ENCODE results near the gene BIRC5. TPM values are rescaled to one million over a fixed set of nuclear protein-coding genes. Genes with fewer than 3 reads are reported as not detected.
"Not testable (repeated sequence)": the region's sequence is repeated elsewhere in the genome, so short reads cannot be mapped to it uniquely, and the experiment has no call there.

The BIRC5 gene
- total and polyA plus RNA-seq, 8 donors: 4.8 to 43.4 (median 23.7) TPM

DNA sequence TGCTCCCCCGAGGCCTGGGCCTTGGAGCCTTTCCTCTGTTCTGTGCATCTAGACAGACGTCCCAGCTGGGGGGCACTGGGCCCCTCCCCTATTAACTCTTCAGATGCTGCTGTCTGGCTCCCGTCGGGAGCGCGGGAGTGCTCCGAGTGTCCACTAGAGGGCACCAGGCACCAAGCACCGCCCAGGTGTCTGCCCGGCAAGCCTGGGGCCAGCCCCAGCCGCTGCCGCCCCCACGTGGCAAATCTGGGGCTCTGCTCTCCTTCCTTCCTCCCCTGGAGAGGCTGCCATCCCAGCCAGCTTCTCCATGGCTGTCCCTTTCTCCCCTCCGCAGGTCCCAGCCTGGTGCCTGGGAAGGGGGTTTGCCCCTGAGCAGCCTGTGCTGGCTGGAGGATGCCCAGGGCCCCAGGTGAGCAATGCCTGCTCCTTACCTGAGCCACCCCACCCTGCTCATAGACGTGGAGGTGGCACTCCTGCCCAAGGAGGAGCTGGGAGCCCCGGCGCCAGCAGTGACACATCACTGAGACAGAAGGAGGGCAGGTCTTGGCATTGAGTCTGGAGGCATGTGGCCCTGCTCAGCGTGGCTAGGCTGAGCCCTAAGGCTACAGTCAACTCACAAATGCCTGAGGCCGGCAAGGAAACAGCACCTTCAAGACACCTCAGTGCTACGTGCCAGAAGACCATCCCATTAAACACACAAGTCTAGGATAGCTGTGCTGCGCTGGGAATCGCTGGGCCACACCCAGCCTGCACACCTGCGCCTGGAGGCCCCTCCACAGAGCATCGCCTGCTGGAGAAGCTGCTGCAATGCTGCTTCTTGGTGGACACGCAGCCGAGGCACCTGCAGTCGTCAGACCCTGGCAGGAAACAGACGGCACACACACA is 37.1 kb downstream of the BIRC5 start:
- Histone ChIP-seq H3K27ac (peak overlapping the region in 1 of 2 donors; percentile 34), H3K27me3 (no peaks in the 10 kb centered on the region), H3K36me3 (no peaks in the 10 kb centered on the region), H3K4me1 (peaks cover 6 to 54% of the 10 kb centered on the region in 2 donors), H3K9me3 (no peaks in the 10 kb centered on the region), H3K4me3 (no peak overlapping the region)
- ATAC-seq (peak; percentile 91), DNase-seq (peak; percentile 73 to 99 (median 90))
- TF ChIP-seq, protein P1, sequence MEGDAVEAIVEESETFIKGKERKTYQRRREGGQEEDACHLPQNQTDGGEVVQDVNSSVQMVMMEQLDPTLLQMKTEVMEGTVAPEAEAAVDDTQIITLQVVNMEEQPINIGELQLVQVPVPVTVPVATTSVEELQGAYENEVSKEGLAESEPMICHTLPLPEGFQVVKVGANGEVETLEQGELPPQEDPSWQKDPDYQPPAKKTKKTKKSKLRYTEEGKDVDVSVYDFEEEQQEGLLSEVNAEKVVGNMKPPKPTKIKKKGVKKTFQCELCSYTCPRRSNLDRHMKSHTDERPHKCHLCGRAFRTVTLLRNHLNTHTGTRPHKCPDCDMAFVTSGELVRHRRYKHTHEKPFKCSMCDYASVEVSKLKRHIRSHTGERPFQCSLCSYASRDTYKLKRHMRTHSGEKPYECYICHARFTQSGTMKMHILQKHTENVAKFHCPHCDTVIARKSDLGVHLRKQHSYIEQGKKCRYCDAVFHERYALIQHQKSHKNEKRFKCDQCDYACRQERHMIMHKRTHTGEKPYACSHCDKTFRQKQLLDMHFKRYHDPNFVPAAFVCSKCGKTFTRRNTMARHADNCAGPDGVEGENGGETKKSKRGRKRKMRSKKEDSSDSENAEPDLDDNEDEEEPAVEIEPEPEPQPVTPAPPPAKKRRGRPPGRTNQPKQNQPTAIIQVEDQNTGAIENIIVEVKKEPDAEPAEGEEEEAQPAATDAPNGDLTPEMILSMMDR (IDR thresholded peaks at IDR 0.05): peak; percentile 99 to 100
- intact Hi-C loops (cut with DNase I): loop anchor here in 1 of 2 donors (10.0 kb wide), 1 partner anchor 174 kb away; no protein-coding TSS in a partner anchor

DNA sequence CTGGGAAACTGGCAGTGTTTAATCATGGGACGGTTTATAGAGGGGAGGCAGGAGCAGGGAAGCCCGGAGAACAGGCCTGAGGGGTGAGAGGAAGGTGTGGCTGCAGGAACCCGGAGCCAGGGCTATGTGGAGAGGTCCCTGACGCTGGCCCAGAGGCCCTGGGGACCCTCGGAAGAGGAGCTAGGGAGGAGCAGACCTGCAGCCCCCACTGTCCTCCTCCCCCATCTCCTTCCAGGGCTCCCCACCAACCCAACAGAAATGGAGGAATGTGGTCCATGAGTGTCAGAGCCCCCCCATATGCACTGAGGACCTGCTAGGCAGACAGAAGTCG is 37.7 kb downstream of the BIRC5 start:
- TF ChIP-seq, protein P1 (IDR thresholded peaks at IDR 0.05): no peak
- intact Hi-C loops (cut with DNase I): loop anchor here in 1 of 2 donors (10.0 kb wide), 1 partner anchor 173 kb away; no protein-coding TSS in a partner anchor
- Histone ChIP-seq H3K9me3 (no peaks in the 10 kb centered on the region), H3K4me3 (no peak overlapping the region), H3K4me1 (peaks cover 6 to 60% of the 10 kb centered on the region in 2 donors), H3K36me3 (no peaks in the 10 kb centered on the region), H3K27ac (no peak overlapping the region), H3K27me3 (no peaks in the 10 kb centered on the region)
- DNase-seq (peak in 1 of 4 donors; percentile 41), ATAC-seq (no peak)

DNA sequence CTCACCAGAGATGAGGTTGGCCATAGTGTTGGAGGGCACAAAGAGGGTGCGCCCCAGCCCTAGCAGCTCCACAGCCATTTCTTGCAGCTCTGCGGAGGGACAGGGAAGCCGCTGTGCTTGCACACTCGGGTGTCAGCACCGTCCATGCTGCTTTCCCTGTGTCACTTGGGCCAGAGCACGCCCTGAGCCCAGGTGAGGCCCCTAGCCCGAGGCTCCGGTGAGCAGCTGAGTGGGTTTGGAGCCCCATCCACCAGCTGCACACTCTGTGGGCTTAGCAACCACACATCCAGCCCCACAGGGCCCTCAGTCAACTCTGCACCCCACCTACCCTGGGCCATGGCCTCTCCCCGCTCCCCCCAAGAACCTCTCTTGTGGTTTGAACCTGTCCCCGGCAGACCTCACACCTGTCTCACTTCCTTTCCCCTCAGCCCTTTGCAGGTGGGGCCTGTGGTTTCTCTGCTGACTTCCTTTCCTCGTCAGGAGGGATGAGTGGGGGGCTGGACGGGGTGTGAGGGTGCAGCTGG is 38.1 kb downstream of the BIRC5 start:
- no peaks in the 10 kb centered on the region for H3K27me3 ChIP-seq
- H3K36me3 ChIP-seq: no peaks in the 10 kb centered on the region
- H3K27ac ChIP-seq: no peak overlapping the region
- H3K4me1 ChIP-seq: peaks cover 6 to 64% of the 10 kb centered on the region in 2 donors
- intact Hi-C loops (cut with DNase I): loop anchor here in 1 of 2 donors (10.0 kb wide), 1 partner anchor 173 kb away; no protein-coding TSS in a partner anchor
- TF ChIP-seq, protein P1 (IDR thresholded peaks at IDR 0.05): no peak
- DNase-seq (peak in 1 of 4 donors; percentile 76), ATAC-seq (no peak)
- no peak overlapping the region for H3K4me3 ChIP-seq
- H3K9me3 ChIP-seq: no peaks in the 10 kb centered on the region

DNA sequence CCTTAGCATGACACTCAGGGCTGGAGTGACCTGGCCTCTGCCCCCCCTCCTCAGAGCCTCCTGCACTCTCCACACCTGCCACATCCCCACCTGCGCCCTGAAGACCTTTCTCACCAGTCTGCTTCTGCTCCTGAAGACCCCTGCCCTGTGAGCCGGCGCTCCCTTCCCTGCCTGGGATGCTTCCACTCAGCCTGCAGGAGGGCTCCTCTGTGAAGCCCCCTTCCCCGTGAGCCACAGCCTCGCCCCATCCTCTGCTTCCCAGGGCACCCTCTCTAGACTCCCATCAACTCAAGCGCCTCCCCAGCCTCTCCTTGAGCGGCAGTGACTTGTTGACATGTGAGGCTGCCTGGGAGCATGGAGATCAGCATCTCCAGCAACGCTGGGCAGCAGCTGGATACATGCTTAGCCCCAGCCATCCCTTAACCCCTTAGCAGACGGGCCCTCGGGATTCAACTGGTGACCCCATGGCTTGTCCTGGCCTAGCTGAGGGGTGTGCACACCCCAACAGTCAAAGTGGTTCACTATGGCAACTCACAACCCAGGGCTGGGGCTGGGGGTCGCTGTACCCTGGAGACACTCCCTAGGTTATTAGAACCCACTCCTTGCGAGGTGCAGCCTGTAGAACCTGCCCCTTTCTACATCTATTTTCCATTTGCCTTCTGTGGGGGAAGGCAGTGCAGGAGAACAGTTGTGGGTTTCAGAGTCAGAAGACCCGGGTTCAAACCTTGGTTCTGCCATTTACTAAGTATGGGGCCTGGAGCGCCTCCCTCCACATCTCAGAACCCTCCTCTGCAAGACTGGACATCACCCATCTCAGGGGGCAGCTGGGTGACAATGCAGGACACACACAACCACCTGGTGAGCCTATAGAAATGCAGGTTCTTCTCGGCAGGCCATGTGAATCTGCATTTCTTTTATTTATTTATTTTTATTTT is 38.9 kb downstream of the BIRC5 start:
- peak in 1 of 4 donors; percentile 71 for DNase-seq
- TF ChIP-seq, protein P1 (IDR thresholded peaks at IDR 0.05): no peak
- H3K36me3 ChIP-seq: no peaks in the 10 kb centered on the region
- H3K4me3 ChIP-seq: no peak overlapping the region
- no peak overlapping the region for H3K27ac ChIP-seq
- no peak for ATAC-seq
- H3K4me1 ChIP-seq: peaks cover 10 to 72% of the 10 kb centered on the region in 2 donors
- intact Hi-C loops (cut with DNase I): loop anchor here in 1 of 2 donors (10.0 kb wide), 1 partner anchor 172 kb away; no protein-coding TSS in a partner anchor
- H3K27me3 ChIP-seq: no peaks in the 10 kb centered on the region
- no peaks in the 10 kb centered on the region for H3K9me3 ChIP-seq

DNA sequence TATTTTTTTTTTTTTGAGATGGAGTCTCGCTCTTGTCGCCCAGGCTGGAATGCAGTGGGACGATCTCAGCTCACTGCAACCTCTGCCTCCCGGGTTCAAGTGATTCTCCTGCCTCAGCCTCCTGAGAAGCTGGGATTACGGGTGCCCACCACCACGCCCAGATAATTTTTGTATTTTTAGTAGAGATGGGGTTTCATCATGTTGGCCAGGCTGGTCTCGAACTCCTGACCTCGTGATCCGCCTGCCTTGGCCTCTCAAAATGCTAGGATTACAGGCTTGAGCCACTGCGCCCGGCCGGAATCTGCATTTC is 39.5 kb downstream of the BIRC5 start:
- H3K27ac ChIP-seq: not testable (repeated sequence)
- intact Hi-C loops (cut with DNase I): loop anchor here in 1 of 2 donors (10.0 kb wide), 1 partner anchor 171 kb away; no protein-coding TSS in a partner anchor

More for the DNA sequence above, 39.5 kb downstream of the BIRC5 start:
- ATAC-seq, H3K36me3 ChIP-seq, H3K9me3 ChIP-seq, H3K27me3 ChIP-seq: not testable (repeated sequence)
- peak overlapping the region in 1 of 2 donors; percentile 91 for H3K4me3 ChIP-seq
- DNase-seq: peak in 1 of 4 donors; percentile 47
- H3K4me1 ChIP-seq: peaks cover 15 to 79% of the 10 kb centered on the region in 2 donors

Measured in left lung (tissue), 10 donors.